ENCODE results near the gene EVPL. TPM values are rescaled to one million over a fixed set of nuclear protein-coding genes. Genes with fewer than 3 reads are reported as not detected.

Gene EVPL
- total and polyA plus RNA-seq, 2 experiments from 2014 or later: 0.47 to 1.3 TPM

DNA sequence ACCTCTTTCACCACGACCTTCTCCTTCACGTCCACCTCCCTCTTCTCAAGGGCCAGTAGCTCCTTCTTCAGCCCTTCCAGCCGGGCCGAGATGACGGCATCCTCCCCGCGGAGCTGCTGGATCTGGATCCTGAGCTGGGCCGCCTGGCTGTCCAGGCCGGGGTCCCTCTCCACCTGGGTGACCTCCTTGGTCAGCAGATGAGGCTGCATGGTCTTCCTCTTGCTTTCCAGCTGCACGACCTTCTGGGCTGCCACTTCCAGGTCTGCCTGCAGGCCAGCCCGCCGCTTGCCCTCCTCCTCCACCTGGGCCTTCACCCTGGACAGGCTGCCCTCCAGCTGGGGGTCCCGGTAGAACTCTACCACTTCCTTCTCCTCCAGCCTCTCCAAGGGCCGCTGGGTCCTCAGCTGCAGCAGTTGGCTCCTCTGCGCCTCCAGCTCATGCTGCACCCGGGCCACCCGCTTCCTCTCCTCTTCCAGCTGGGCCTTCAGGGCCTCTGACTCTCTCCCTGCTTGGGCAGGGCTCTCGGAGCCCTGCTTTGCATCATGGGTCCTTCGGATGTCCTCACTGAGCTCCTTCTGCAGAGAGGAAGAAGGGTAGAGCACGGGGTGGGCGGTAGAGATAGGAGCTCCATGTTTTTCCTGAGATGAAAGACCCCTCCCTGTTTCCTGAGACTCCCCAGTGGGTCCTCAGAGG lies 17.0 kb downstream of the EVPL start (continued):
- TF ChIP-seq NANOG (IDR thresholded peaks at IDR 0.05; ENCODE audit: borderline replicate concordance) (no peak), REST (IDR thresholded peaks at IDR 0.05; ENCODE audit: unreplicated experiment) (no peak), EZH2 (IDR thresholded peaks at IDR 0.05; ENCODE audit: low read depth, unreplicated experiment) (no peak), STAT1 (IDR thresholded peaks at IDR 0.05; ENCODE audit: unreplicated experiment) (no peak), EZH2phosphoT487 (IDR thresholded peaks at IDR 0.05; ENCODE audit: unreplicated experiment) (no peak)
- TF ChIP-seq, protein P1, sequence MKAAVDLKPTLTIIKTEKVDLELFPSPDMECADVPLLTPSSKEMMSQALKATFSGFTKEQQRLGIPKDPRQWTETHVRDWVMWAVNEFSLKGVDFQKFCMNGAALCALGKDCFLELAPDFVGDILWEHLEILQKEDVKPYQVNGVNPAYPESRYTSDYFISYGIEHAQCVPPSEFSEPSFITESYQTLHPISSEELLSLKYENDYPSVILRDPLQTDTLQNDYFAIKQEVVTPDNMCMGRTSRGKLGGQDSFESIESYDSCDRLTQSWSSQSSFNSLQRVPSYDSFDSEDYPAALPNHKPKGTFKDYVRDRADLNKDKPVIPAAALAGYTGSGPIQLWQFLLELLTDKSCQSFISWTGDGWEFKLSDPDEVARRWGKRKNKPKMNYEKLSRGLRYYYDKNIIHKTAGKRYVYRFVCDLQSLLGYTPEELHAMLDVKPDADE (IDR thresholded peaks at IDR 0.05): no peak

GRCh38 chr17:76009447-76009846 lies 17.7 kb downstream of the EVPL start:
- Histone ChIP-seq H3K4me3 (no peak overlapping the region), H3K36me3 (ENCODE audit: insufficient read depth) (no peaks in the 10 kb centered on the region), H3K27ac (ENCODE audit: low read depth) (no peak overlapping the region), H2AFZ (no peak overlapping the region), H3K27me3 (ENCODE audit: insufficient read depth) (no peaks in the 10 kb centered on the region), H3K4me1 (ENCODE audit: insufficient read depth) (no peaks in the 10 kb centered on the region), H3K4me2 (no peak overlapping the region), H3K79me2 (replicated peaks; ENCODE audit: insufficient read depth) (no peaks in the 10 kb centered on the region), H3K9me2 (ENCODE audit: insufficient read depth) (no peaks in the 10 kb centered on the region), H4K20me1 (replicated peaks; ENCODE audit: insufficient read depth) (no peaks in the 10 kb centered on the region), H3F3A (replicated peaks; ENCODE audit: low read depth) (0 out of 2 replicates have a peak, but pooled peaks cover 6% of the 10 kb centered on the region)
- Mint-ChIP-seq H3K27me3 (ENCODE audit: insufficient read depth, low read depth, poor library complexity) (peaks cover 12% of the 10 kb centered on the region), H3K4me1 (peaks cover 5% of the 10 kb centered on the region), H3K36me3 (ENCODE audit: low read depth) (peaks cover 3% of the 10 kb centered on the region), H3K9me3 (no peaks in the 10 kb centered on the region; the same call in none of the 3 replicates), H3K4me3 (no peak overlapping the region), H3K27ac (no peak overlapping the region)
- no peak for TF ChIP-seq POLR2AphosphoS5 (IDR thresholded peaks at IDR 0.05; ENCODE audit: low read depth)
- TF ChIP-seq, protein P1 (IDR thresholded peaks at IDR 0.05): no peak
- ATAC-seq: no peak
- no peak for DNase-seq (ENCODE audit: low spot score)

All from GM23338 (cell line).